ENCODE data around the gene CNMD.

GRCh38 chr13:52776726-52777125 lies 37.1 kb upstream of the CNMD start:
- no peak for TF ChIP-seq POLR2AphosphoS5 (IDR thresholded peaks at IDR 0.05)
- no peak for TF ChIP-seq CTCF (IDR thresholded peaks at IDR 0.05)
- TF ChIP-seq POLR2A (IDR thresholded peaks at IDR 0.05; ENCODE audit: low read depth), result no peak
